Myocyte (in vitro differentiated cells): ENCODE data around the gene JARID2. TPM values are rescaled to one million over a fixed set of nuclear protein-coding genes. Genes with fewer than 3 reads are reported as not detected.
A peak's percentile ranks its signal among the peaks of the same experiment; 100 is the strongest.

Experiments used
- DNase-seq: peaks from one replicate; pipeline ENCODE4 v3.0.0-alpha.2; 2012; ENCODE audit warnings: low read depth
- total RNA-seq: library from RNA; depleted of rRNA; stranded (reverse); fragments of >200 nt; gene quantifications from 2 replicates; pipeline ENCODE4 v1.2.3, GENCODE V29; 2014

JARID2 gene
- total RNA-seq, 1 donor from 2014 or later: 10.1 TPM

DNA sequence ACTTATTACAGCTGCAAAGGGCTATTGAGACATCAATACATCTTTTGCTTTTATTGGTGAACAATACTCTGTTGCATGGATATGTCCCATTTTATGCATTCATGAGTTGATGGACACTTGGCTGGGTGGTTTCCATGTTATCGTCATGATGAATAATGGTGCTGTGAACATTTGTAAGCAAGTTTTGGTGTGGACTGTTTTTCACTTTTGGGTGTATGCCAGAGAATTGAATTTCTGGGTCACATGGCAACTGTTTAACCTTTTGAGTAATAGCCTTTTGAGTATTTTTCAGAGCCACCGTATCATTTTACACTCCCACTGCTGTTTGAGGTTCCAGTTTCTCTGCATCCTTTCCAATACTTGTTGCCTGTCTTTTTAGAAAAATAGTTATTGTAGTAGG, 107.0 kb downstream of the JARID2 start:
- DNase-seq: peak; percentile 47

DNA sequence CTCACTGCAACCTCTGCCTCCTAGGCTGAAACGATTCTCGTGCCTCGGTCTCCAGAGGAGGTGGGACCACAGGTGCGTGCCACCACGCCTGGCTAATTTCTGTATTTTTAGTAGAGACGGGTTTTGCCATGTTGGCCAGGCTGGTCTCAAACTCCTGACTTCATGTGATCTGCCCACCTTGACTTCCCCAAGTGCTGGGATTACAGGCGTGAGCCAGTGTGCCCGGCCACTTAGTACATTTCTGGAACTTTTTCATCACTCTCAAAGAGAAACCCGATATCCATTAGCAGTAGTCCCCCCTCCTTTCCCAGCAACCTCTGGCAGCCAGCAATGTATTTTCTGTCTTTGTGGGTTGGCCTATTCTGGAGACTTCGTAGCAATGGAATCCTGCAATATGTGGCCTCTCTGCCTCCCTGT, 109.8 kb downstream of the JARID2 start:
- no peak for DNase-seq

DNA sequence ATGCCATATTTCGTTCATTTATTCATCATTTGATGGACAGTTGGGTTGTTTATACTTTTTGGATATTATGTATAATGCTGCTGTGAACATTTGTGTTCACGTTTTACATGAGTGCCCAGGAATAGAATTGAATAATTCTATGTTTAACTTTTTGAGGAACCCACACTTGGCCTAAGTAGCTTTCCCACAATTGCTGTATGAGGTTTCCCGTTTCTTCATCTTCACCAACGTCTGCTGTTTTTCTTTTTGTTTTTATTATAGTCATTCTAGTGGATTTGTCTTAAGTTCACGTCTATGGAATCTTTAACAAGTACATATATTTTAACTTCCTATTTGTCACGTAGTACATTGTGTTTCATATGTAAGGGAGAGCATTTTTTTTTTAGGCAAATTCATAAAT, 110.3 kb downstream of the JARID2 start:
- no peak for DNase-seq

DNA sequence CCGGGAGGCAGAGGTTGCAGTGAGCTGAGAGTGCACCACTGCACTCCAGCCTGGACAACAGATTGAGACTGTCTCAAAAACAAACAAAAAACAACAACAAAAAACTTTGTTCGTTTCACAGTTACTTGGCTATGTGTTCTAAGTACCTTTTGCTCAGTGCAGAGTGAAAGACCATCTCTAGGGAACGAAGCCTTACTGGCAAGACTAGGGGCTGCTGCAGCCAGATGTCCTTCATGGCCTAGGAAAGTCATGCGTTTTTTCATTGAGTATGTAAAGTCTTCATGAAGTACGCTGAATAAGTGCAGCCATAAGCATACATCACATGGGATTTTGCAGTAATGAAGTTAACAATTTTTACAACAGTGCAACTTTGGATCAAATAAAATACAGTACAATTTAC, 111.1 kb downstream of the JARID2 start:
- DNase-seq: no peak

DNA sequence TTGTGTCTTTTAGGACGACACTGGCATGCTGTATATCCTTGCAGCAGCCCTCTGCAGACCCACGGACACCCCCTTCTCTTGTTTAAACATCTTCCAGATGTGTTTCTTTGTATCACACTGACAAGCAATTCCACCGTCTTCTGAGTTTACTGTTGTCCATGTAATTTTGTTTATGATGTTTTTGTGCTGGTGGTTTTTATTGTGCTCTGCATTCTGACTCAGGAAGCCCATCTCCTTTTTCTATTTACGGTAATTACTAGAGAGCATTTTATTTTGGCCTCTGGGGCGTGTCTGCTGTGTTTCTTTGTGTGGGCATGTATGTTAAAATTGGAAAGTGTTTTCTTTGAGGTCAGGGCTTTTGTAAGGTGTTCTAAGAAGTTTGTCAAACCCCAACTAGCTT, 111.9 kb downstream of the JARID2 start:
- no peak for DNase-seq

DNA sequence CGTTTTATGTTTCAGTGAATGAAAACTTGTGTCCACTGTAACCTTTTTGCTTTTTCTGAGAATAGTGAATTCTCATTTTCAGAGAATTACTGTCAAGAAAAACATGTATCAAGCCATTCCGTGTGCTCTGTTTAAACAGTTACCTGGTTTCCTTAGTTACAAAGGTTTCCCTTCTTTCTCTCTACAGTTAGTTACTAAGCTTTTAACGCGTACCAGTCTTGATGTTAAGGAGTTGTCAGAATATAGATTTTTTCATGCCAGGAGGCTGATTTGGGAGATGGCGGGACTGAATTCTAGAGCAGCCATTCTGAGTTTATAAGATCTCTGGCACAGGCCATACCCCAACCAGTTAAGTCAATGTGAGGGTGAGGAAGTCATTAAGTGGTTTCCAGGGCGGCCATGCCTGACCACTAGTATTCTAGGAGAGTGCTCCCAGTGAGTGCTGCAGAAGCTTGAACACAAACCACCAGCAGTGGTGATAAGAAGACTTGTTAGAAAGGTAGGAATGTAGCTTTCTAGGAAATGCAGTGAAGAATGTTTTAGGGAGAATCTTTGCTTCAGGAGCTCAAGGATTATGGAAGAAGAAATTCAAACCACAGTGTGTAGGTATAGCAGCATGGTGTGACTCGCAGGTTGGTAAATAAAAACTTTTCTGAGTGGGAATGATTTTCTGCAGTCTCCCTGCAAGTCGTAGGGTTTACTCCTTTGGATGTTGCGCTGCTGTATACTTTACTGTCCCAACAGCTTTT, 112.9 kb downstream of the JARID2 start:
- peak; percentile 86 for DNase-seq

DNA sequence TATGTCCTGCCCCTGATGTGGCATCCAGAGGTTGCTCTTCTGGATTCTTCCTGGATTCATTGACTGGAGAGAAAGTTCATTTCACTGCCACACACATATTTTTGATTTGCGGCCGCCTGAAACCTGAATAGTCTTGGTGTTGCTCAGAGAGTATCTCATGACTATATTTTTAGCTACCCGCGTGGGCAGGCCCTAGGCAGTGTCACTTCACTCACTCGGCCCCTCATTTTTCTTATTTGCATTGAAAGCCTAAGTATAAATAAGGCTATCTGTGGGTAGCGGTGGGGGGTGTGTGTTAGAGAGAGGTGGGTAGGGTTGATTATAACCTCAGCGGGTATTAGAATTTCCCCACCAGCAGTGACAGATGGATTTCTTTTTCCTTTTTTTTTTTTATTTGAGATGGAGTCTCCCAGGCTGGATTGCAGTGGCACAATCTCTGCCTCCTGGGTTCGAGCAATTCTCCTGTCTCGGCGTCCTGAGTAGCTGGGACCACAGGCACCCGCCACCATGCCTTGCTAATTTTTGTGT, 113.5 kb downstream of the JARID2 start:
- DNase-seq: peak; percentile 41

DNA sequence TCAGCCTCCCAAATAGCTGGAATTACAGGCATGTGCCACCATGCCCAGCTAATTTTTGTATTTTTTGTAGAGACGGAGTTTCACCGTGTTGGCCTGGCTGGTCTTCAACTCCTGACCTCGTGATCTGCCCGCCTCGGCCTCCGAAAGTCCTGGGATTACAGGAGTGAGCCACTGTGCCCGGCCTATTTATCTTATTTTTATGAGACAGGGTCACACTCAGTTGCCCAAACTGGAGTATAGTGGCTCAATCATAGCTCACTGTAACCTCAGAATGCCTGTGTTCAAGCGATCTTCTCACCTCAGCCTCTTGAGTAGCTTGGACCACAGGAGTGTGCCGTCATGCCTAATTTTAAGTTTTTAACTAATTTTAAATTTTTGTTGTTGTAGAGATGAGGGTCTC, 114.4 kb downstream of the JARID2 start:
- DNase-seq: no peak

DNA sequence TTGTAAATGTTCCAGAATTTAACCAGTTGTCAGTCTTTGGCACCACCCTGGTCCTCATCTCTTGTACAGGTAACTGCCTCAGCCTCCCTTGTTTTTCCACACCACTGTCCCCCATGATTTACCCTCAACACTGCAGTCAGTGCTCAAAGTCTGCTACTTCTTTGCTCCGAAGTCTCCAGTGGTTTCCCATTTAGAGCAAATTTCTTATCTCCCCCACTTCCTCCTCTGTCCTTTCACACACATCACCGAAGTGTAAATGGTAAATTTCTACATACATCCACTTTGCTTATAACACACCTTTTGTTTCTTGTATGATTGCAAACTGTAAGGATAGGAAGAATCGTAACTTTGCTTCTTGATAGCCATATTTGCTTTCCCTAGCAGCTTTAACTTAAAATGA, 115.3 kb downstream of the JARID2 start:
- no peak for DNase-seq

DNA sequence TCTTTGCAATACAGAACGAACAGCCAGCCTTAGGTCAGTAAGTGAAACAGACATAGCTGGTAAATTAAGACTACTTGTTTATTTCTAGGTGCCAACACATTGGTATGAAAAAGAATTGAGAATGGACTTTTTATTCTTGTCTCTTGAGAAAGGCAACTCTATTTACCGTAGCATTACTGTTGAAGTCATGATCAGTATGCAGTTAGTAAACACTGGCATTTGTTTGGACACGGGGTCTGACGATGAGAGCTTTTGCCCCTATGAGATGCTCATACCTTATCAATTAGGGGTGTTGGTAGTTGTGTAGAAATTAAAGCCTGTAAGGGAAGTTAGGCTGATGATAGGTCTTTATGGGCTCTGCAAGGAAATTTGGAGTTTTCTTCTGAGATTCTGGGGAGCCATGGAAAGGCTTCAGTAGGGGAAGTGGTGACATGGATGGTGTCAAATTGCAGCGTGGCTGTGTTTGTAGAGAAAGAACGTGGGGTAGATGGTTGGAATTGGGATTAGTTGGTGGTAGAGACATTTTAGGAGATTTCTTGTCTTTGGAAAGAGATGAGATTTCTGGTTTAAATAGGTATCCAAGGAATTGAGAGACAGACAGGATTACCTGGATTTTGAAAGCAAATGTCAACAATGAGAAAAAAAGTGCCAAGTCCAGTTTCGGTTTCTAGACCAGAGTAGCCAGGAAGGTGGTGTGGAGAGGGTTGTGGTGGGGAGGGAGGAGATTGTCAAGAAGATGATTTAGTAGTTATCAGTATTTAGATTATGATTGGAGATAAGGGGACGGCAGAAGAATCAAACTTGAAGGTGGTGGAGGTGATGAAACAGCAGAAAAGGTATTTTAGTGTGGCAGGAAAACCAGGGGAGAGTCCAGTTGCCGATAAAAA, 116.6 kb downstream of the JARID2 start:
- DNase-seq: no peak

DNA sequence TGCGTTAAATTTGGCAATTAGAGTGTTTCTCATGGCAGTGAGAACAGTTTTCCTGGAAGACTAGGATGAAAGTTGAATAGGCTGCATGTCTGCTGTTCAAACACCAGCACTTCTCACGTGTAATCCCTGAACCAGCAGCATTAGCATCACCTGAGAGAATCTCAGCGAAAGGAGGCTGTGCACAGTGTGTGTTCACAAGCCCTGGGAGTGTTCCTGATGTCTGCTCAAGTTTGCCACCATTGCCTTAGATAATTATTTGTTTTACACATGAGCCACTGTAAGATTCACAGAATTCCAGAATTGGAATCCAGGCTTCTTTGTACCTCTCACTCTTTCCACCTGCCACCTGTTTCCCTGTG, 117.3 kb downstream of the JARID2 start:
- no peak for DNase-seq

DNA sequence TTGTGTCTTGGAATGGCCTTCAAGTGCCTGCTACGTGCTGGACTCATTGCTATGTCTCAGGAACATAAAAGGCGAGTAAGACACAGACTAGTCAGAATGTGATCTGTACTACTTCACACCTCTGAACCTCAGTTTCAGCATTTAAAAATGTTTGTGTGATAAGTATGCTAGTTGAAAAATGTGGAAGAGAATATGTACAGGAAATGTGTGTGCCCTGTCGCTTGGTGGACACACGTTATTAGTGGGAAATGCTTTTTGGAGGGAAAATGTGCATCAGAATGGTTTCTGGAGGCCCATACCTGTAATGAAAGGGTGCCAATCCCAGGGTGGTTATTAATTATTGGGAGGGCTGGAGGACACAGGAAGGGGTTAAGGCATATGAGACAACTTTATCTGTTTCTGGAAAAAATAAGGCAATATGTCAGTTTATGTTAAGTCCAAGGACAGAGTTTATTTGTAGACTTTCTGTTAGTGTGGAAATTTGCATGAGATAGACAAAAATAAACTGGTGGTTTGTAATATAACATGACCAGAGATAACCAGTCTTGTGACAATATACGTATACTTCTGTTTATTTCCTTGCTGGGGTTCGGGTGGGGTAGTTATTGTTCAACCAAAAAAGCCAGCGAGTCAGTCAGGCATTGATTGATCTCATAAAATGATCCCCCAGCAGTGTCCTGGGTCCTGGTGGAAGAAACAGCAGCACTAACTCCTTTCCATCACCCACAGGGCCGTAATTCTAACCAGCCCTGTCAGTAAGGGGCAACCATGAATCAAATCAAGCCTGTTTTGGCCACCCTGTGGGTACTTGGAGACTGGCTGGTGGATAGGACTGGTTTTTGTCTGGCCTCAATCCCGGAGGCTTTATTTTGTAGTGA, 117.9 kb downstream of the JARID2 start:
- DNase-seq: no peak

DNA sequence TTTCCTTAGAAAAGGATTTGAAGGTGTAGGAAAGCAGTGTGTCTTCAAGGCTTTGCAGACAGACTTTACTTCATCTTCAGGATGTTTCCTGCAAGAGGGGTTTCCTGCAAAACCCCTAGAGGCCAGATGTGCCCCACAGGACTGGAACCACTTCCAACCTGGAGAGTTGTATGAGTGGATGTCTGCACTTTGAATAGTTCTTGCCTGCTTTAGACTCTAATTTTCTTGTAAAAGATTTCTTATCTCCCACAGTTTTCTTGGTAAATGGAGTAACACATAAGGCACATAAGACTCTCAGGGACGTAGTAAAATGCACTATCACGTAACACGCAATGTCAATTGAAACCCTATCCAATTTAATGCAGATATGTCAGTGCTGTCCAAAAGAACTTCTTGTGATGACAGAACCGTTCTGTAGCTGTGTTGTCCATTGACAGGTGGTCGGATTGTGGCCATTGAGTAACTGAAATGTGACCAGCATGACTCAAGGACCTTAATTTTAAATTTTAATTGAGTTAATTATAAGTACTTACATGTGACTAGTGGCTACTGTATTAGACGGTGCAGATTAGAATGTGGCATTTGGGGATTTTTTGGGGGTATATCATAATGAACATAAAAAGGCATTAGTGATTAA, 118.7 kb downstream of the JARID2 start:
- no peak for DNase-seq

DNA sequence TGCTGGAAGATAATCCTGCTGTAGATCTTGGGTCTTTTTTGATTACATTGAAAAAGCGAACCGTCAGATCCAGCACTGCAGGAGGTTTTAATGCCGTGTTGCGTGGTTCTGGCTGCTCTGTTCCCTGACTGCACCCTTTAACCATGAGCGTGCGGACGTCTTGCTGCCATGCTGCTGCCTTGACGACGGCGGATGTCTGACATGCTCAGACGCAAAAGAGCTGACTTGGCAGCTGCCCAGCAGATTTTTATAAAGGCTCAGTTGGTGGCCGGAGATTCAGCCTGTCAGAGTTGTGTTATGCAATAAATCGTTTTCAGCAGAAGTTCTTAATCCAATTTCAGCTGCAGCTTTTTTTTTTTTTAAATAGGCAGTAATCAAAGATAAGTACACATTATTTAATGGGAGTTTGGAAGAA, 119.4 kb downstream of the JARID2 start:
- peak; percentile 86 for DNase-seq

DNA sequence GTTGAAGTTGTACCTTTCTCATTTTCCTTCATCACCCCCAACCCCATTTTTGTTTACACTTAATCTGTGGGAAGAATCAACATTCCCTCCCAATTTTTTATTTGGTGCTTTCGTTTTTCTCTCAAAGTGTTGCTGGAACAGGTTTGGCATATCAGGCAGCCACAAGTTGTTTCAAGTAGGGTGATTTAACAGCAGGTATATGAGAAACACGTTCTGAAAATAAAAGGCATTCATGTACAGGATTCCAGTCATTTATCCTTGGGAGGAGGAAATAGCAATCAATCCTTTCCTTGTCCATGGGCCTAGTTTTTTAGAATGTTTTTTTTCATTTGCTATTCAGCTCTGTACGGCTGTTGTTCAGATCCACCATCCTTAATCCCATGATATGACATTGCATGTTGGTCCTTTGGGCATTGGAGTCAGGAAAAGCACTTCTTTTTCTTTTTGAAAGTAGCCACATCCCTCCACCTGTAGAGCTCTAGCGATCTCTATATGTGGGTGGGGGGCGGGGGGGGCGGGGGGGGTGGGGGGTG, 120.2 kb downstream of the JARID2 start:
- DNase-seq: no peak

DNA sequence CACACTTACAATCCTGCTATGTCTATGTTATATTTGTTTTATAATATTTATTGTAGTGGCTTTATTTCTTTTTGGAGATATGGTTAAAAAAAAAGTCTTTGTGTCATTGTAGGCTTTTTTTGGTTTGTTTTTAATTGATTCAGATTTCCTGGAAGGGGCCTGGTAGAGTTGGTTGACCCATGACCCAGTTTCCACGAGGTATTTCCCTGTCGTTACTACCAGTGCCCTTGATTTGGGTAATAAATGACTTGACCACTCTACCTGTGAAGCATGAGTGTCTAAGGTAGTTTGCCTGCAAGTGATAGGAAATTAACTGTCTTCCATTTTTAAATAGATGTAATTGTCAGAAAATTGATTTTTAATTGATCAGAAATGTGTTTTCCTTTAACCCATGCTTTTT, 121.0 kb downstream of the JARID2 start:
- DNase-seq: no peak

DNA sequence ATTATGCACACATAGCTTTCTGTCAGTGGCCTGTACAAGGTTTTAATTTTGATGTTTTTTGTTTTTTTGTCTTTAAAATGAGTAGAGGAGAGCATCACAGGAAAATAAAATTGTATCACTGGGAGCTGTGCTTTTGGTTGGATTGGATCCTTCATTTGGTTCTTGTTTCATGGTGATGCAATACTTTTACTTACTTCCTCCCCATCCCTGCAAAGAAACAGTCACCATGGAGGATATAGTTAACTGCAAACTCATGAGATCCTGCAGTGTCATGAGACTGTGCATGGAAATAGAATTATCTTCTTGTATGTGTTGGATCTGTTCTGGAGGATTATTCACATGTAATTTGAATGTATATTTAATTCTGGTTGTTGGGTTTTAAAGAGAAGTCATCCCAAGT, 122.3 kb downstream of the JARID2 start:
- no peak for DNase-seq

DNA sequence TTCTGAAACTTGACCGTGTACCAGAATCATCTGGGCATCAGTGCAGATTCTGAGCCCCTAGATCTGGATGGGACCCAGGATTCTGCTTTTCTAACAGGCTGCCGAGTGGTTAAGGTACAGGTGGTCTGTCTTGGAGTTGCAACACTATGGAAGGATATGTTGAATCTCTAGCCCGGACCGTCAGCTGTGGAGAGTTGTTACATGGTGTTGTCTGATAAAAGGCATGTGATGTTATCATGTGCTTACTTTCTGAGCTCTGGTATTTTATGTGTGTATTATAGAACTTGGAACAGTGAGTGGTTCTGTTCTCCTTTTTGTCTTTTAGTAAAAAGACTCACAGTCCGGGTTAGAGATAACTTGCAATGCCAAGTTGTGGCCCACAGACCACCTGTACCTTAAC, 123.0 kb downstream of the JARID2 start:
- no peak for DNase-seq

DNA sequence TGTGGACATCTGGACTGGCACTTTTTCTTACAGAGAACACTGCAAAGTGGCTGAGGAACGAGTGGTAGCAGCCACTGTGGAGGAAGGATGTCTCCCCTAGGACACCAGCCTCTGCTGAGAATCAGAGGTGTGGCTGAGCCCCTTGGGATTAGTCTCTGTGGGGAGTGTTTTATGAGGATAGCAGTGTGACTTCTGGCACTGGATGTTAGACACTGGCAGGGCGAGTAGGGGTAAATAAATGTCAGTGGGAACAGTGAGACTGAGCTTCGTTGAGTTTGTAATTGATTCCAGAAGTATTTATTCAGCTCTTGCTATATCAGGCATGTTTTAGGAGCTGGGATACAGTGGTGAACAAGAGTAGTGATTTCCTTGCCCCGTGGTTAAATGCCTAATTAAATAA, 124.0 kb downstream of the JARID2 start:
- DNase-seq: no peak
